ENCODE measurements around the gene ADGRB3.
"Not testable (repeated sequence)": the region's sequence is repeated elsewhere in the genome, so short reads cannot be mapped to it uniquely, and the experiment has no call there.

The ADGRB3 gene

DNA sequence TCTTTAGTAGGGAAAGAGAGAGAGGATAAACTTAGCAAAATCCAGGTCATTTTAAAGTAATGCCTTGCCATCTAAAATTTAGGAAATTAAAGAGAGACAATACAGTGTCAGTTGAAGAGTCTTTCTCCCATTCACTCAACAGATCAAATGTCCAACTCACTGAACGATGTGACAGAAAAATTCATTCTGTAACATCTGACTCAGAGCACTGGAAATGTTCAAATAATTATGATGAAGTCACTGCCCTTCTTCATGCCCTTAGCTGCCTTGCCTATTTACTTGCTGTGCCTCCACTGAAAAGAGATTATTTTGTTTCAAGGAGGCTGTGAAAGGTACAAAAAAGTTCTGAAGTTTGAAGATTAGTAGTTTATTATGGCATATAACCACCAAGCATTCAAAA lies 434.8 kb downstream of the ADGRB3 start:
- no peak for DNase-seq

DNA sequence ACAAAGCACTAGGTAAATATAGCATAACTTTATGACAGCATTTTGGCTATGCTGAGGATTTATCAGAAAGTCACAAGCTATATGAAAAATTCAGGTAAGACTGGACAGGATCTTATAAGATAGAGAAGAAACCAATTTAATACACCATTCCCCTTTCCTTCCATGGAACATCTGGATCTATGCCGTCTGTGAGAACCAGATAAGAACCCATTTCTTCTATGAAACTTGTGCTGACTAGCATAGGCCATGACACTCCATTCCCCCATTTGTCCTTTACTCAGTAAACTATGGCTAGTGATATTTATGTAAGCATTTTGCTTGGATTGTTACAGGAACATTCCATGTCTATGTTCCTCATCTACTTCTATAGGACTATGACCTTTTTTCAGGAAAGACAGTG lies 437.7 kb downstream of the ADGRB3 start:
- DNase-seq: no peak

DNA sequence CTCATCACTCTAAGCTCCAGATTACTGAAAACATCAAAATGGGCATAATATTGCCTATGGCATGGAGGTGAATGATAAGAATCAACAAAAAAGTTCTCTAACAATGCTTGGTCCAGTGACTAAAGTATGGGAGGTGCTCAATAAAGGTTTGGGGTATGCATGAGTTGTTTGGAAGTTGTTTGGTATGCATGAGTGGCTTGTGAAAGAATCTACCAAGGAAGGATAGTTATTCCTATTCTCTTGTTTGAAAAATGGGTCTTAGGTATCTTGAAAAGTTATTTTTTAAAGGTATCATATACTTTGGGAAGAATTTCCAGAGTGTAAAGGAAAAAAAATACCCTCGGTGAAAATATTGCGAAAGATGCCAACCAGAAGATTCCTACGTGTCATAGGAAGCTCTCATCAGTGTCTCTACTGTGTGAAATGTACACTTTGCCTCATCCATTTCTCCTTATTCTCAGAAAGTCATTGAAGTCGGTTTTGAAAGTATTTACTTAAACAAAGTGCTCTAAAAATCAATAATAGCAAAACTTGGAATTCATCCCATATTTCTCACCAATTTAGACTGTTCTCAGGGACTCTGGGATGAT lies 449.8 kb downstream of the ADGRB3 start:
- DNase-seq: no peak

DNA sequence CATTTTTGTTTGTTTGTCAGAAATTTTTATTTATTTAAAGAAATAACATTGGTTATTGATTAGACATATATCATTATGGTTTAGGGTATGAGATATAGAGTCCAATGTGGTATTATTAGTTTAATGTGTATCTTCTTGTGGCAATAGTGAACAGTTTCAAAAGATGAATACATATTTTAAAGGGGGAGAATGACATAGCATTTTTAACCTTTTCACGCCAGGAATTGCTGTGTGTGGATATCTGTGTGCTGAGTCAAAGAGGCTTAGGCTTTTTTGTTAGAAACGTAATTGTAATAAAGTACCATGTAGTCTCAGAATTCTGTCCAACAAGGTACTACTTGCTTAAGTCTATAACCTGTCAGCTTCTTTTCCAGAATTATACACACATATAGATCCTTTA lies 451.6 kb downstream of the ADGRB3 start:
- no peak for DNase-seq

DNA sequence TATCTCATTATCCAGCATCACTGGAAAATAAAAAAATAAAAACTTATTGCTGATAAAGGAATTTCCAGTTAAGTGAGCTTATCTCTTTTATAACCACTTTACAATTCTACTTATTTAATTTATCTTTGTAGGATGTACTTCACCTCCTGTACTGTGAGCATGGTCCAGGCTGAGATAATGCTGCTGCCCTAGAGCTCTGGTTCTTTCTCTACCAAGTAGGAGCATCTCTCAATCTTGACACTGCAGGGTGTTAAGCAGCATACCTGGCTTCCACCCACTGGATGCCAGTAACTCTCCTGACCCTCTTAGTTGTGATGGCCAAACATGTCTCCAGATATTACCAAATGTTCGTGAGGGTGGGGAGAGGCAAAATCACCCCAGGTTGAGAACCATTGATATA lies 454.5 kb downstream of the ADGRB3 start:
- no peak for DNase-seq

DNA sequence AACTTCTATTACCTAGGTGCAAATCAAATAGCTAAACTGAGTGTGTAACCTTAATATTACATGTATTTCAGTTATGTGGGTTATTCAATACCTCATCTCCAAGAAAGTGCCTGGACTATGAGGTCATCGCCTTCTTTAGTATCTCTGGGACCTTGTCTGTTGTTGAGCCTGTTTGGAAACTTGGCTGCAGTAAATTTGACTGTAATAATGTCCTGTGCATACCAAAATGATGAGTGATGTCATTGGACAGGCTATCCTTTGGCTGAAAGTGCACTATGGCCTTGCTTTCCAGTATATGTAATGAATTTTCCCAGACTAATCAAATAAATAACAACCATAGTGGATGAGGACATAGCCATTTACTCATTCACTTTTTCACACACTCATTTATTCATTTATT lies 455.1 kb downstream of the ADGRB3 start:
- DNase-seq: no peak

DNA sequence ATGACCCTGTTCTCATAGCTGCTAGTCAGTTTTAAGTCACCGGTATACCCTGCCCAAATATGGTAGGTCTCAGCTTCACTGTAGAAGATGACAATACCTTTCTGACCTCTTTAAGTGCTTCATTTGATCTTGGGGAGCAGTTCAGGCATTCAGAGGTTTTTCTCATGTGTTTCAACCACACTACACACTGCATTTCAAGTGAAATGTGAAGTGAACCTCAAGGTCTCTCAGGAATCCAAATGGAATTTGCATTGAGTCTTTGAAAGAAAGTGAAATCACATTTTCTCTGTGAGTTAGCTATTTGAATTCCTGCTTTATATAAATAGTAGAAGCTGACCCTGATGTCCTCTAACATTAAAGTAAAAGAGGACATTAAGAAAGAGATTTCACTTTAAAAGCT lies 461.6 kb downstream of the ADGRB3 start:
- no peak for DNase-seq

DNA sequence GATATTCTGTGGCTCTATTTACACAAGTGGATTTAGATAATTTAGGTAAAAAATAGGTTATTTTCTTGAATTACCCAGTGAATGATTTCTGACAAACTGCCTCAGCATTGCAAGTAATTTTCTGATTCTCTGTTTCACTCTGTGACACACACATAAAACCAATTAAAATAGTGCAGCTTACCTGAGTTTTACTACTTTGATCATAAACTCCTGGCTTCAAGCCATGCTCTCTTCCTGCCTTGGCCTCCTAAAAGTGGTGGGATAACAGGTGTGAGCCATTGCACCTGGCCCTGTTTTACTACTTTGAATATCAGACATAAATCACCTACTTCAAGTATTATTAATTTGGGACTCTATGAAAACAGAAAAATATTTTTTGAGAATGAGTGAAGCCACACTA lies 462.9 kb downstream of the ADGRB3 start:
- DNase-seq: no peak

DNA sequence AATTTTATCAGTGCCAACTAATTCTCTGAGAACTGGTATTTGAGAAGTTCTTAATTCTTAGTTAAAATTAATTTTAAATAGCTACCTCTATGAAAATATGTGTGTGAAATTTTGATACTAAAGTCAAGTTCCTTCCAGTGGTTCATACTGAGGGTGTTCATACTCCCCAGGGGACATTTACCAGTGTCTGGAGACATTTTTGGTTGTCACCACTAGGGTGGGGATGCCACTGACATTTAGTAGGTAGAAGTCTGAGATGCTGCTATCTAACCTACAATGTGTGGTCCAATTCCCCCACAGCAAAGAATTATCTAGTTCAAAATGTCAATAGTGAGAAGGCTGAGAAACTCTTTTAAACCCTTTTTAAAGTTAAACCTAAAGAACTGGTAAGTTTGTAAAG lies 463.8 kb downstream of the ADGRB3 start:
- DNase-seq: no peak

DNA sequence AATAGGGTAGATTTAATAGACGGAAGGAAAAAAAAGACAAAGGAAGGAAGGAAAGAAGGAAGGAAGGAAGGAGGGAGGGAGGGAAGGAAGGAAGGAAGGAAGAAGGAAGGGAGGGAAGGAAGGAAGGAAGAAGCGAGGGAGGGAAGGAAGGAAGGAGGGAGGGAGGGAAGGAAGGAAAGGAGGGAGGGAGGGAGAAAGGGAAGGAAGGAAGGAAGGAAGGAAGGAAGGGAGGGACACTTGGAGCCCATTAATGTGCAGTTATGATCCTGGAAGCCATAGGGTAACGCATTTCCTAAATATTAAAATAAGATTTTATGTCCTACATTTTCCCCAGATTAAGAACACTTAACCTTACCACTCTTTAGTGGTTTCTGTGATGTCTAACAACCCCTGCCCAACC lies 465.7 kb downstream of the ADGRB3 start:
- no peak for DNase-seq

DNA sequence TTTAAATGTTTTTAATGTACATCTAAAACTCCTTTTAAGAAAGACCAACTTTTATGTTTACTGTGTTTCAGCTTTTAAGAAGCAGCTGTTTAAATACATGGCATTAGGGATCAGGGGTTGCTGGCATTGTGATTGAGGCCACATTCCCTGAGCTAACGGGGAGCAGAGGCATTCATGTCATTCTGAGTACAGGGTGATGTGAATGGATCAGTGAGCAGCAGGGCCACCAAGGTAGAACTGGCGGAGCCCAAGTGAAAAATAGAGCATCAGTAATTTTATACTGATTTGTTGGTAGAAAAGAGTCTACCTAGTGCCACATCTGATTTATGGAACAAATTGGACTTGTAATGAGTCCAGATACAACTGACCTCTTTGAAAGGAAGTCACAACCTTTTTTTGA lies 467.3 kb downstream of the ADGRB3 start:
- DNase-seq: no peak

DNA sequence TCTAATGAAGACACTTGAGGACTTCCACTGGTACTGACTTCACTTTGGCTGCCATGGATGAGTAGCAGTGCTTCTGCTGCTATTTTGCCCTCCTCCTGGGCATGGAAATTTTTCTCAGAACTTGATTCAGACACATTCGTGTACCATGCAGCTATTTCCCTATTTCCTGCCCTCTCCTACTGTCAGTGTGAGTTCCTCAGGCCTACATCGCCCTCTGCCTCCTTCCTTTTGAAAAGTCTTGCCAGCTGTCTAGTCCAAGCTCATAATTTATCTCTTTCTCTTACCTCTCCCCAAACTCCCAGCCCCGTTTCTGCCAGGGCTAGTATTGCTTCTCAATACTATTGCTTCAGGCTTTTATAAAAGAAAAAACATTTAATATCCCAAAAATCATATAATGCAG lies 470.2 kb downstream of the ADGRB3 start:
- no peak for DNase-seq

DNA sequence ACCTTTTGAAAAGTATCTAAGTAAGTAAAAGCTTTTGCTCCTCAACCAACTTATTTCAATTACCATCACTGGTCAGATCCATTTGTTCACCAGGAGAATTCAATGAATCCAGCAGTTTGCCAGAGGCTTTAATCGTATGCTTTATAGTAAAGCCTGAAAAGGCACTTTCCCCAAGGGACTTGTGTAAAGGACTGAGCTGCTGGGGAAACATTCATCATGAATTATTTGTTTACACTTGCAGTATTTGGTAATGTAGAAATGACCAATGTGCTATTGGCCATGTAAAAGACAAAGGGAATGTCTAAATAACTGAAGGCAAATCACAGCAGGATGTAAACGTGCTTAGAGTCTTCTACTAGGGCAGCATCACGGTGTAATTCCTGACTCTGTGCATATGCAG lies 471.4 kb downstream of the ADGRB3 start:
- no peak for DNase-seq

DNA sequence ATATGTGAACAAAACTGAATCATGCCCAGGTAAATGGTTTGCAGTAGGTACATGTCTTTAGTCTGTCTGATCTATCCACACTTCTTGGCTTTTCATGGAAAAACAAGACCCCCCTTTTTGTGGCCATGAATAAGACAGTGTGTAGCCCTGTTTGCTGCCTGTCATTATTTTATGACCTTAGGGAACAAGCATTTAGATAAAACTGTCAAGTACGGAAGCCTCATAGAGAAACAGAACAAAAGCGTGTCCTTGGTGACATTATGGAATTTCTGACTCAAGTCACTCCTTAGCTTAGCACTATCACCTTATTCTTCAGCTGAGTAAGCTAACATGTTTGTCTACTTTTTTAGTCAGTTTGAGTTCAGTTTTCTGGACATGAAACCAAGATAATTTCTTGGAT lies 476.2 kb downstream of the ADGRB3 start:
- no peak for DNase-seq

DNA sequence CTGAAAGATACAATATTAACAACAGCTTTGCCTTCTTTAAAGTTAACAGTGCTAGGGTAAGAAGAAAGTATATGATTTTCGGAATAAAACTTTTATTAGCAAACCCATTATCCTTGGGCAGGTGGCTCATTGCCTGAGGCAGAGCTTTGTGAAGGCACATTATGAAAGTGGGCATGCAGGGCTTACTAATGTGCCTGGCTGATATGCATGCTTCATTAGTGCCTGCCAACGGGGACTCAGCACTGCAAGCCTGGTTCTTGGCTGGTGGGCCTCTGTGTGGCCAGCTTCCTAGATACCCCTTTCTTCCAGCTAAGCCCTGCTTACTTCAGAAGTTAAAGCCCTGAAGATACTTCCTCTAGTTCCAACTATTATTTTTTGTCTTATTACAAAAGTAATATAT lies 481.6 kb downstream of the ADGRB3 start:
- DNase-seq: no peak

DNA sequence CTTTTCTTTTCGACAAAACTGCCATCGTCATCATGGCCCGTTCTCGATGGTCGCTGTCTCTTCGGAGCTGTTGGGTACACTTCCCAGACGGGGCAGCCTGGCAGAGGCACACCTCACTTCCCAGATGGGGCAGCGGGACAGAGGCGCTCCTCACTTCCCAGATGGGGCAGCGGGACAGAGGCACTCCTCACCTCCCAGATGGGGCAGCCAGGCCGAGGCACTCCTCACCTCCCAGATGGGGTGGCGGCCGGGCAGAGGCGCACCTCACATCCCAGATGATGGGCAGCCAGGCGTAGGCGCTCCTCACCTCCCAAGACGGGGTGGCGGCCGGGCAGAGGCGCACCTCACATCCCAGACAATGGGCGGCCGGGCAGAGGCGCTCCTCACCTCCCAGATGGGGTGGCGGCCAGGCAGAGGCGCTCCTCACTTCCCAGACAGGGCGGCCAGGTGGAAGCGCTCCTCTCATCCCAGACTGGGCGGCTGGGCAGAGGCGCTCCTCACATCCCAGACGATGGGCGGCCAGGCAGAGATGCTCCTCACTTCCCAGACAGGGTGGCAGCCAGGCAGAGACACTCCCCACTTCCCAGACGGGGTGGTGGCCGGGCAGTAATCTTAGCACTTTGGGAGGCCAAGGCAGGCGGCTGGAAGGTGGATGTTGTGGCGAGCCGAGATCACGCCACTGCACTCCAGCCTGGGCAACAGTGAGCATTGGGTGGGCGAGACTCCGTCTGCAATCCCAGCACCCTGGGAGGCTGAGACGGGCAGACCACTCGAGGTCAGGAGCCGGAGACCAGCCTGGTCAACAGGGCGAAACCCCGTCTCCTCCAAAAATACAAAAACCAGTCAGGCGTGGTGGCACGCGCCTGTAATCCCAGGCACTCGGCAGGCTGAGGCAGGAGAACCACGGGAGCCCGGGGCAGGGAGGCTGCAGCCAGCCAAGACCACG lies 486.7 kb downstream of the ADGRB3 start:
- DNase-seq: not testable (repeated sequence)

DNA sequence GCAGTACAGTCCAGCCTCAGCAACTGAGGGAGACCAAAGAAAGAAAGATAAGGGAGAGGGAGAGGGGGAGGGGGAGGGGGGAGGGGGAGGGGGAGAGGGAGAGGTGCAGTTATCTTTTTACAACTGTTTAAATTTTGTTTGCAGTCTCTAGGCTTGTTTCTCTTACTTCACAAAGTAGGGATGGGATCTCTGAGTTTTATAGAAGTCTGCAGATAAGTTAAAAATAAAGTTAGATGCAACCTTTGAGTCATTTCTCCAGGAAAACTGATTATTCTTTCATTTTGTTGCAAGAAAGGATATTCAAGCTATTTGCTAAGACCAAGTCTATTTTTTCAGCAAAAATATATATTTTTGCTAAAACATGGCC lies 487.3 kb downstream of the ADGRB3 start:
- DNase-seq: no peak

DNA sequence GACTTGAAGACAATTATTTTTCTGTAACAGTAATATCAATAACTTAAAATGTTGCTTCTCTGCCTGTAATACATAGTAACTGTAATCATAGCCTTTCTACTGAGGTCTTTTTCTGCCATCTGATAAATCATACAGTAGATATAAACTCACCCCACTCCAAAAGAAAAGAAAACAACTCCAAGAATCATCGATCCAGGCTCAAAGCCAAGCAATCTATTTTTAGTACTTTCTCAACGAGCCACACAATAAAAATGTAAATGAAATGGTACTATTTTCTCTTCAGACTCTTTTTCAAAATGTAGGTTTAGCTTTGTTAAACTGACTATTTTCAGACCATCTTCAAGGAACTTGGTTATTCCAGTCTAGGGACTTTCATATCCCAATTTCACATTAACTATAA lies 493.3 kb downstream of the ADGRB3 start:
- no peak for DNase-seq

DNA sequence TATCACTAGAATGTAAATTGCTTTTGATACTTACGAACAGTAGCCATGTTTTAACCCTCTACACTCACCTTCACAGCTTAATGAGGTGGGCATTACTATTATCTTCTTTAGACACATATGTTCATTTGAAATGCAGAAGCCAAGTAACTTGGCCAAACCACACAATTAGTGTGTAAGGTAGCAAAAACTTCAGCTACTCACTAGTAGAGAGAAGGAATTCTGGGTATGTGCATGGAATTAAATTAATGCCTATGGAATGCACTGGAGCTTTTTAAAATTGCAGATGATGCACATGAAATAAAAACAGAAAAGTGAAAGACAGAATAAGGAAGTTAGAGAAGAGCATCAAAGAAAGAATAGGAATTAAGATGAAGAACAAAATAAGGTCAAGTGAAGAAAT lies 494.0 kb downstream of the ADGRB3 start:
- DNase-seq: no peak

DNA sequence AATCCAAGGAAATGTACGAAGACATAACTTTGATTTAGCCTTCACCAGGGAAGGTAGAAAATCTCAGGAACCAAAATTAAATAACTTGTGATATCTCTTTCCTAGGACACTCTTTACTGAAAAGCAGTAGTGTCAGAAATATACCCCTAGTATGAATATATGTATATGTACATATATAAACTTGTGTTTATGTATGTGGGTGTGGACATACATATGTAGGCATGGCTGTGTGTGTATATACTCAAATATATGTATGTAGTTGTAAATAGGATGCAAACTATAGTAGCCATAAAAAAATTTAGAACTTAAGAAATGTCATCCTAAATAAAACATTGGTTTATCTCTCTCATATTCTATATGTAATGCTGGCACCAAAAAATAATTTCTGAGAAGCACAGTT lies 500.8 kb downstream of the ADGRB3 start:
- DNase-seq: no peak

DNA sequence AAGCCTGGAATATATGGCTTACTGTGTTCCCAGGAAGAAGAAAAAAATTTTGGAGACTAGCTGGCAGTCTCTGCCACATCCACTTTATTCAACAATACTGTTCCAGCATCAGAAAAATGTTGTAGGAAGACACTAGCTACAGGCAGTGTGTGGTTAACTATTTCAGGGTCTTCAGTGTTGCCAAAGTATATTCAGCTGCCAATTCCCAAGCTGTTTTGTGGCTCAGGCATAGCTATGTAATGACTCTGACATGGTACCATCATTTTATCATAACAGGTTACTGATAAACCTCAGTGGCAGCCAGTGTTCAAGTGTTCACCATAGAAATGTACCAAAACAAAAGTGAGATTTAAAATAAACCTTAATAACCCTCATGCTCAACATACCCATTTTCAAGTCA lies 503.1 kb downstream of the ADGRB3 start:
- DNase-seq: no peak

DNA sequence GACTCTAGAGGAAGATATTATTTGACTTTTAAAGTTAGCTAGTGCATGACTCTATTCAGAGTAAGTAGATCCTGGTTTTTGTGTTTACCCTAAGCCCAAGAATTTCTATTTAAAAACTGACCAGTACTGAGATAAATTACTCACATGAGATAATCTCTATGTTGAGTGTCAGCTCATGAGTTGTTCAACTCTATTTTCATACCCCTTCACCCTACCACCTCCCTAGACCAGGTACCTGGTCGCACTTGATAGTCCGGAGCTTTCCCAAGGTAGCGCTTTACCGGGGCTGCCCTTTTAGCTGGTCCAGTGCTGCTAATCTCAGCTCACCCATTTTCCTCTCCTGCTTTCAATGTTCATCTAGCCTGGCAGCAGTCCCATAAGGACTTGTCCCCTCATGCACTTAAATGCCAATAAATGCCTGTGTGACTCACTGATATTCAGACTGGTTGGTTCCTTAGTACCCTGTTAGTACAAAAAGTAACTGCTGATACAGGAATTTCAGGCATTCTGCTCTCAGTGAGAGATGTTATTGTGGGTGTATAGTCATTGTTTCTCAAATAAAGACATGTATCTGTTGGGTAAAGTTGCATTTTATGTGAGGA lies 503.9 kb downstream of the ADGRB3 start:
- no peak for DNase-seq

DNA sequence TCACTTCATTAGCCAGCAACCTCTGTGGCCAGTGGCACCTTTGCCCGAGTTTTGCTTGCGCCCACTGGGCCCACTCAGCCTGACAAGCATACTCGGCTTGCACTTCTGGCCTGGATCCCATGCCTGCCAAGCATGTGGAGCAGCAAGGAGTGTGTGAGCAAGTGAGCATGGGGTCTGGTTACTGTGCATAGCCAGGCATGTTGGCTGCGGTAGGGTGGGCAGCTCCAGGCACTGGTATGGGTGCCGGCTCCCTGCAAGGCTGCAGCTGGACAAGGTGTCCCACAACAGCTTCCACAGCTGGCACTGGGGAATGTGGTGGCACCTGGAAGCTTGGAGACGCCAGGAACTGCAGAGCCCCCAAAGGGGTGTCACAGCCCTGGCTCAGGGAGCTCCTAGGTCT lies 510.0 kb downstream of the ADGRB3 start:
- no peak for DNase-seq

DNA sequence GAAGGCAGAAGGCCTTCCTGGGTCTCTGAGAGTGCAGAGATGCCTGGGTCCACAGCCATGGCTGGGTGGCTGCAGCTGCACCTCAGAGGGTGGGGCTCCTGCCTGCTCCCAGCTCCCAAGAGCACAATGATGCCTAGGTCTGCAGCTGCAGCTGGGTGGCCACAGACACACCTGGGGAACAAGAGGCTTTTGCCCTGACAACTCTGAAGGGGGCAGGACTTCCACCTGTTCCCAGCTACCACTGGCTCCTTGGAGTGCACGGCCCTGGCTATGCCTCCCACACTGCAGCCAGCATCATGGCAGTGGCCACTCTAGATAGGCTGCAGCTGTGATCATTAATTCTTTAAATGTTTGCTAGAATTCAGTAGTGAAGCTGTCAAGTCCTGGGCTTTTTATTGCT lies 511.3 kb downstream of the ADGRB3 start:
- no peak for DNase-seq
